GM18867 (cell line): ENCODE measurements around the gene HEYL.
A peak's percentile ranks its signal among the peaks of the same experiment; 100 is the strongest.

Source experiments
- ATAC-seq: cut with Tn5 transposase; IDR thresholded peaks from one replicate; pipeline ENCODE4 v1.9.1; 2021; ENCODE audit warnings: mild to moderate bottlenecking, moderate library complexity; ENCODE audit not compliant: unreplicated experiment

HEYL gene

DNA sequence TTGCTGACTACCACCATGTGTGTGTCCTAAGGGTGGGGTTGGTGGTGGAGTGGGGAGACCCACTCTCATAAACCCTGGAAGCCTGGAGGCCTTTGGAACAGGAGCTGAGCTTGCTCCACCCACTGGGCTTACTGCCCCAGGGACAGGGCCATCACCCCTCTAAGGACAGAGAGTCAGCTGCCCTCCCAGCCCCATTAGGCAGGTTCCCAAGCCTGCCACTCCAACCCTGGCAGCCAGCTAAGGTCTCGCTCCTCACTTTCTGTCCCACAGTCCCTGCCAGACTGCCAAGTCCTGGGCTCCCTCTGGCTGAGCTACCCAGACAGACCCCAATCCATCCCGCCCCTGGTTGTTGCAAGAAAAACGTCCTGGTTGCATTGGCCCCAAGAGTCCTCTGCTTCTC, 28.7 kb upstream of the HEYL start:
- no peak for ATAC-seq

- peak; percentile 77 for ATAC-seq
Observed at GRCh38 chr1:39666772-39667171, 27.3 kb upstream of the HEYL start.

GRCh38 chr1:39663559-39663958, 24.1 kb upstream of the HEYL start:
- ATAC-seq: no peak

- ATAC-seq: no peak
Observed at GRCh38 chr1:39662861-39663260, 23.4 kb upstream of the HEYL start.

- ATAC-seq: no peak
Observed at GRCh38 chr1:39659538-39659937, 20.1 kb upstream of the HEYL start.

DNA sequence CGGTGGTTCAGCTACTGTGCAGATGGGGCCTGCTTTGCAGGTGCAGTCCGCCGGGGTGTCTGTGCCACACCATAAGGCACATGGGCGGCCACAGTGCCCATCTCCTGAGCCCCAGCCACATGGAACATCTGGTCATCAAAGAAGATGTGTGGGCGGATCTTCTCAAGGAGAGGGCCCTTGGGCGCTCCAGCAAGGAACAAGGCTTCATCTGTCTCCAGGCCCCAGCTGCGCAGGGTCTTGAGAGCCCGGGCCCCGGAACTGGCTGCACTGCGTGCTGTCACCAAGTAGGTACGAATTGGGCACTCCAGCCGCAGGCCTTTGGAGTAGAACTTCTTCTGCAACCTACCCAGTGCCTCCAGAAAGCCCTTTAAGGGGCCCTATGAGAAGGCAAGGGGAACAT, 19.7 kb upstream of the HEYL start:
- no peak for ATAC-seq

GRCh38 chr1:39657923-39658485, 18.6 kb upstream of the HEYL start:
- no peak for ATAC-seq

GRCh38 chr1:39657402-39657801, 18.0 kb upstream of the HEYL start:
- no peak for ATAC-seq

DNA sequence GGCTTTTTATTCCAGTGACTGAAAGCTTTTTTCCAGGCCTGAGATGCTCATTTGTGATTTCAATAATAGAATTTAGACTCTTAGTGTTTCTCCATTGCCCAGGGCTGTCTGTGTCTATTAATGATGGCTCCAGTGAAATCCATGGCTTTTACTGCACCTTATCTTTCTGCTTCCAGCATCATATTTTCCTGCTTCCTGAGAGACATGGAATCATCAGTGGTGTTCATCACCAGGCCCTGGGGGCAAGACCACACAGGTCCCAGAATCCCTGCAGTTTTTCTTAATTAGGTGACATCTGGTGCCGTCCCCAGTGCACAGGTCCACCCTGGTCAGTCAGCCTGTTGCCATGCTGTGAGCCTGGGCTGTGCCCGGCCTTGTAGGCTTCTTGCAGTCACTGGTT, 16.9 kb upstream of the HEYL start:
- ATAC-seq: no peak

DNA sequence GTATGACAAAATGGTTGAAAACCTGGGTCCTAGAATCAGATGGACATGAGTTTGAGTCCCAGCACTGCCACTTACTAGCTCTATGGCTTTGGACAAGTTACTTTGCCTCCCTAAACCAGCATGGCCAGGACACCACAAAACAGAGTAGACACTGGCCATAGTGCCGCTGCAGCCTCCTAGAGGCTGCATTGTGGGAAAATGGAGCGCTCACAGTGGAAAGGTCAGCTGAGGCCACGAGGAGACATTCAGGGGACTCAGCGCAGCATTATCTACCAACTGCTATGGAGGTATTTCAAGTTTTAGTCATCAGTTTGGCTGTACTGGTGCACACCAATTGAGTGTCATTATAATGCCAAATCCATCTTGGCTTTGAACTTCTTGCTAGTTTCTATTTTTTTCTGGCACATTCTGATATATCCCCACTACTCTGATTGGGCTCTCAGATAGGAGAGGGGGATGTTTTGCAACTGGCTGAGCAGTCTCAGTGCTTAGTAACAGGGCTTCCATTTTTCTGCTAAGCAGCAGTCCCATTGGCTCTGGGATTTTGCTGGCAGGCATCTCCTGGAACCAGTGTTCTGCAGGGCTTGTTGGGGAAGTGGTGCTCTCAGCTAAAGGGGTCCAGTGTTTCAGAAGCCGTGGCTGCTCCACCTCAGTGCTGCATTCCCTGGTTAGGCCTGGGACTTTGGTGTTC, 16.3 kb upstream of the HEYL start:
- no peak for ATAC-seq

DNA sequence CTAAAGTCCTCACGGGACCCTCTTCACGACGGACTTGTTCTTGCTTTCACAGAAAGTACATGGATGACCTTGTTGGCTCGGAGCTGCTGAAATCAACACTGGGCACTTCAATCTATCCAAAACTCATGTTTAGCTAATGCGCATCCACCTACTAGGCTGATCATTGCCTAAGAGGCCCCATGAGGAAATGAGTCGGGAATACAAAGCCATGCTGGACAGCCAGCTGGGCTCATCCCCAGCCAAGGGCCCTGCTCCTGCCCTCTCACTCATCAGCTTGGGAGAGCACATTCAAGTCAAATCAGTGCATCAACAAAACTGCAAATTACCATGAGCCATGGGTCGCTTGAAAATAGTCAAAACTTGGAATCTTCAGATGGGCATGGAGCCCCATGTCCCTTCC, 14.8 kb upstream of the HEYL start:
- ATAC-seq: no peak

GRCh38 chr1:39653546-39654031, 14.1 kb upstream of the HEYL start:
- ATAC-seq: no peak

DNA sequence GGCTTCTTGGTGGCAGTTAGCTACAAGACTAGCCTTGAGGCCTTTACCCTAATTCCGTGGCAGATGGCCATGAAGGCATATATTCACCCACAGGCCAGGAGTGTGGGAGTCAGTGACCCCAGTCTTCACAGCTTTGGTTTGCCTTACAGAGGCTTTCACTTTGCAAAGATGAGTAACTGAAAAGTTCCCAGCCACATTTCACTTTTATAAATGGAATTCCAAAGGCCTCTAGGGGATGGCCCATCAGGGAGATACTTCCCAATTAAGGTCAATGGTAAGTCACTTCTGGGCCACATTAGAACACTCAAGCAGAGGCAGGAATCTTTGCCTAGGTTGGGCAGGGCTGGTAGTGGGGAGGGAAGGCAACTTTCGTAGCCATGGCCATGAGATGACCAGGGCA, 13.1 kb upstream of the HEYL start:
- no peak for ATAC-seq

DNA sequence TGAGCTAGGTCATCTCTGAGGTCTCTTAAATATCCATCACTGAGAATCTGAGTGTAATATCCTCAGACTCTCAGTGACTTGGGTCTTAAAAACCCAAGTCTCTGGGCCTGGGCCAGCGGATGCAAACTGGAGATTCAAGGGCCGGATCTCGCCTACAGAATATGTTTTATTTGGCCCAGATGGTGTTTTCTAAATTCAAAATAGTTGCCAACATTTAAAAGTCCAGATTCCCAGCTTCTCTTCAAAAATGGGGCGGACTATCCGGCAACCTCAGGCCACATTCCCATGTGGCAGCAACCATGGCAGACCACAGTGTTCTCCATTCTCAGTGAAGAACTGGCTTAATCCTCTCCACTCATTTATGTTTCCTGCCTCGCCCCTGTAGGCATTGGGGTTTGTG, 12.7 kb upstream of the HEYL start:
- no peak for ATAC-seq

GRCh38 chr1:39650431-39650830, 11.0 kb upstream of the HEYL start:
- ATAC-seq: no peak

DNA sequence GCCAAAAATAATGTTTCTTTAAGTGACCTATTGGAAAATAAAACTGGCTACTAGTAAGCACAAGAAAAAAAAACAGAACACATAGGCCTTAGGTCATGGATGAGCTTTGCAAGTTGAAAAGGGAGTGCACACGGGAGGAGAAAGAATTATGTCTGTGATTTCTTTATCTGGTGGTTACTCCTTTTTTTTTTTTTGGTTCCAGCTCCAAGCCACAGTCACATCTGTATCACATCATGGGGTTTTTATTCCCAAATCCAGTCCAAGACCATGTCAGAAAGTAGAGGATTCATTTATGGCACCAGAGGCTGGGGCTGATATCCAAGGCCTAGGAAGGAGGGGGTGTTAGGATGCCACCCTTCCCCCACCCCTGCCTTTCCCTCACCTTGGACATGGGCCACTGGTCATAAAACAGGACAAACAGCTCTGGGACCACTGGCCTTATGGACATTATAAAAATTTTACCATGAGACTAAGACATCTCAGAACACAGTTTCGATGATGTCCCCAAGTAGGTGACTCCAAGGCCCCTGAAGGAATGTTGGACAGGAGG, 10.3 kb upstream of the HEYL start:
- no peak for ATAC-seq

DNA sequence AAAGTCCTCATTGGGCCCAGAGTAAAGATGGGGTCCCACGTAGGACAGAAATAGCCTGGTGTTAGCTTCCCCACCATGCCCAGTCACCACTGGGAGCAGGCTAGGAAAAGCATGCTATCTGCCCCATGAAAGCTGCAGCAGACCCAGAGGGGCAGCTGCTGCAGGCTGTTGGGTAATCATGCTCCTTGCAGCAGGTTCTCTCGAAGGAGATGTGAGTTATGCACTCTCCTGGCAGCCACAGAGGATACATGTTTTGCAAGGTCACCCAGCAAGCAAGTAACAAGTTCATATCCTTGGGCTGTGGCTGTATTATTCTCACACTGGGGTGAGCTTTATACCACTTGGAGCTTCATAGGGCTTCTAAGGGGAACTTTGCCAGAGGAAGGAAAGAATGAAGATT, 9.1 kb upstream of the HEYL start:
- no peak for ATAC-seq

DNA sequence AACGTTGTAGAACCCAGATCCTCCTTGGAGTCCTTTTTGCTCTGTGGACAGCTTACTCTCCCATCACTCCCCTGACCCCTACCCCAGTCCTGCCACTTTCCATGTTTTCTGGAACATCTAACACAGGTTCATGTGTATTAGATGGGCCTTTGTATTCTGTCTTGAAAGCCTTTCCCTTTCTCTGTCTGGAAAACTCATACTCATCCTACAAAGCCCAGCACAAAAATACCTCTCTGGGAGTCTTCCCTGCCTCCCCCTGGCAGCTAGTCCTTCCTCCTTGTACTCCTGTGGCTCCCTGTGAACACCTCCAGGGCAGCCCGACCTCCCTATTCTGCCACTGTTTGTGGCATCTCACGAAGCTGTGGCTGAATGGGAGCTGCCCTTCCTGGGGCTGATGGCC, 7.8 kb upstream of the HEYL start:
- no peak for ATAC-seq

GRCh38 chr1:39646232-39647081, 7.0 kb upstream of the HEYL start:
- no peak for ATAC-seq

- no peak for ATAC-seq
Observed at GRCh38 chr1:39645411-39646043, 6.1 kb upstream of the HEYL start.

DNA sequence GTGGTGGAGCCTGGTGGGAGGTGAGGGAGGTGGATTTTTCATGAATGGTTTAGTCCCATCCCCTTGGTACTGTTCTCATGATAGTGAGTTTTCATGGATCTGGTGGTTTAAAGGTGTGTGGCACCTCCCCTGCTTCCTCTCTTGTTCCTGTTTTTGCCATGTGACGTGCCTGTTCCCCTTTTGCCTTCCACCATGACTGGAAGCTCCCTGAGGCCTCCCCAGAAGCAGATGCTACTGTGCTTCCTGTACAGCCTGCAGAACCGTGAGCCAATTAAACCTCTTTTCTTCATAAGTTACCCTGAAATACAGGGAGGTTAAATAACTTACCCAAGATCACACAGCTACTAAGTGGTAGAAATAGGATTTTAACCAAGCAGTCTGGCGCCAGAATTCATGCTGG, 4.3 kb upstream of the HEYL start:
- no peak for ATAC-seq
